SKM-1 treated with dmso at 0.1 percent for 144 hours (cell line): Measurements from ENCODE around the gene FUT8.
"Not testable (repeated sequence)": the region's sequence is repeated elsewhere in the genome, so short reads cannot be mapped to it uniquely, and the experiment has no call there.

ENCODE experiments used
- DNase-seq: peaks from one replicate; lab custom pipeline; 2025; ENCODE audit not compliant: unreplicated experiment; lab: John Stamatoyannopoulos, UW

FUT8 gene

DNA sequence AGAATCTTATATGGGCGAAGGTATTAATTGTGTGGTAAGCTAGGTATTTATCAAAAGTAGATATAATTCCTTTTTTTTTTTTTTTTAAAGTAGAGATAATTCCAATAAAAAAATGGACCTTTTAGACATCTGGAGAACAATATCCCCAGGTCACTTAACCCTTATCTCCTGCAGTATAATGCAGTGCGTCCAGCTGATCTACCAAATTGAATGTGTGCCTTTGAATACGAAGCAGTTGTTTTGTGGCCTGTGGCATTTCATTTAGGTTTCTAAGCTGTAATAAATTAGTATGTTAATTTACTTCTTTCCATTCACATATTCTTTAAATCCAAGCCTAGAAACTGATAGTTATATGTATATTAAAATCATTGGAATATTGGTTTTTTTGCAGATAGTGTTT, 3.1 kb downstream of the FUT8 start:
- DNase-seq: no peak

GRCh38 chr14:65419593-65420252, 7.2 kb downstream of the FUT8 start:
- no peak for DNase-seq

DNA sequence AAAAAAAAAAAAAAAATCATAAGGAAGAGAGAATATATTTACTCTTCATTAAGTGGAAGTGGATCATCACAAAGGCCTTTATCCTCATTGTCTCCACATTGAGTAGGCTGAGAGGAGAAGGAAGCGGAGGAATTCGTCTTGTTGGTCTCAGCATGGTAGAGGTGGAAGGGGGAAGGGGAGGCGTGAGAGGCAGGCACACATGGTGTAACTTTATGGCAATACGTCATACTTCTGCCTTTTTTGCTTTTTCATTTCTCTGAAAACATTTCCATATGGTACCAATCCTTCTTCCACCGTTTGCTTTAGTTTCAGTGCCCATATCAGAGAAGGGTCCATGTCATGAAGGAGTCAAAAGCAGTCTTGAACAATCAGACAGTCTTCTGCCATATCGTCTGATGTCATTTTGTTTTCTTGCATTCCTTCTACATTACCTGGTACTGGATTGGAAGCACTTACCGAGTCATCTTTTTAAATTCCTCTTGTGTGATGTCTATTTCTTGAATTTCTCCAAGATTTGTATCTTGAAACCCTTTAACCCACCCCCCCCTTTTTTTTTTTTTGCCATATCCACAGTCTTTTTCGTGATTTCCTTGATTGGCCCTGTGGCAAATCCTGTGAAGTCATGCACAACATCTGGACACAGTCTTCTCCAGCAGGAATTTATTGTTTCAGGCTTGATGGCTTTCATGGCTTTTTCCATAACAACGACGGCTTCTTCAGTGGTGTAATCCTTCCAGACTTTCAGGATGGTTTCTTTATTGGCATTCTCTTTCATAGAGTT, 8.9 kb downstream of the FUT8 start:
- DNase-seq: no peak

DNA sequence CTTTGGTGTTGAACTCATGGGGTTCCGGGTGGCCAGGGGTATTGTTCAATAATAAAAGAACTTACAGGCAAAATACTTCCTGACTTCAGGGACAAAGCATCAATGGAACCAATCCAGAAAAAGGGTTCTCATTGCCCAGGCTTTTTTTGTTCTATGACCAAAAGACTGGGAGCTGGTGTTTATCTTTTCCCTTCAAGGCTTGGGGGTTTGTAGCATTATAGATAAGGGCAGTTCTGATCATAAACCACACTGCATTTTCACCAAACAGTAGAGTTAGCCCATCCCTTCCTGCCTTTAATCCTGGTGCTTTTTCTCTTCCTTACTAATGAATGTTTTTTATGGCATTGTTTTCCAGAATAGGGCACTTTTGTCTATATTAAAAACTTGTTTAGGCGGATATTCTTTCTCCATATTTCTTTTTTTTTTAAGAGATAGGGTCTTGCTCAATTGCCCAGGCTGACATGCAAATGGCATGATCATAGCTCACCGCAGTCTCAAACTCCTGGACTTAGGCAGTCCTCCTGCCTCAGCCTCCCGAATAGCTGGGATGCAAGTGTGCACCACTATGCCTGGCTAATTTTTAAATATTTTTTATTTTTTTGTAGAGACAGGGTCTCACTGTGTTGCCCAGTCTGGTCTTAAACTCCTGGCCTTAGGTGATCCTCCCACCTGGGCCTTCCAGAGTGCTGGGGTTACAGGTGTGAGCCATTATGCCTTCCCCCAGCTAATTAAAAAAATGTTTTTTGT, 9.7 kb downstream of the FUT8 start:
- no peak for DNase-seq

GRCh38 chr14:65423982-65424381, 11.5 kb downstream of the FUT8 start:
- no peak for DNase-seq

DNA sequence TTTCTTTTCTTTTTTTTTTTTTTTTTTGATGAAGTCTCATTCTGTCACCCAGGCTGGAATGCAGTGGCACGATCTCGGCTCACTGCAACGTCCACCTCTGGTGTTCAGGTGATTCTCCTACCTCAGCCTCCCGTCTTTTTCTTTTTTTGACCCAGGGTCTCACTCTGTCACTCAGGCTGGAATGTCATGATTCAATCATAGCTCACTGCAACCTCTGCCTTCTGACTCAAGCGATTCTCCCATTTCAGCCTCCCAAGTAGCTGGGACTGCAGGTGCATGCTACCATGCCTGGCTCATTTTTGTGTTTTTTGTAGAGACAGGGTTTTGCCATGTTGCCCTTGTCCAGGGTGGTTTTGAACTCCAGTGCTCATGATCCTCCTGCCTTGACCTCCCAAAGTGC, 12.0 kb downstream of the FUT8 start:
- DNase-seq: no peak

- DNase-seq: no peak
These were observed 13.4 kb downstream of the FUT8 start for GRCh38 chr14:65425885-65426284.

GRCh38 chr14:65426902-65427301, 14.4 kb downstream of the FUT8 start:
- DNase-seq: not testable (repeated sequence)

GRCh38 chr14:65428691-65429090, 16.2 kb downstream of the FUT8 start:
- DNase-seq: no peak

- DNase-seq: no peak
These were observed 17.2 kb downstream of the FUT8 start for GRCh38 chr14:65429757-65430156.

- no peak for DNase-seq
These were observed 18.7 kb downstream of the FUT8 start for GRCh38 chr14:65431245-65431644.

DNA sequence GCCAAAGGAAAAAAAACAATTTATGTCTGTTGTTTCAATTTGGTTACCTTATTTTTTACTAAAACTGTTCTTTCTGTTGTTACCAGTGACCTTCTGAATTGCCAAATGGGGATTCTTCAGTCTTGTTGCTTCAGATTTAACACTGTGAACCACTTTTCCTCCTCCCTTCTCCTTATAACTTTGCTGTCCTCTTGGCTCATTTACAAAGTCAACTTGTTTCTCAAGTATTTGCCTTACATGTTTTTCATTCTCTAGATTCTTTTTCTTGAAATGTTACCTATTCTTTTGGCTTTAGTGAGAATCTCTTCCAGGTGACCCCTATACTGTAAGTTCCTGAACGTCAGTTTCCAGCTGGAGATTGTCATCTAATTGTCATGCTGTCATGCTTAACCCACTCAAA, 19.4 kb downstream of the FUT8 start:
- DNase-seq: no peak

- DNase-seq: no peak
These were observed 19.9 kb downstream of the FUT8 start for GRCh38 chr14:65432361-65432948.

DNA sequence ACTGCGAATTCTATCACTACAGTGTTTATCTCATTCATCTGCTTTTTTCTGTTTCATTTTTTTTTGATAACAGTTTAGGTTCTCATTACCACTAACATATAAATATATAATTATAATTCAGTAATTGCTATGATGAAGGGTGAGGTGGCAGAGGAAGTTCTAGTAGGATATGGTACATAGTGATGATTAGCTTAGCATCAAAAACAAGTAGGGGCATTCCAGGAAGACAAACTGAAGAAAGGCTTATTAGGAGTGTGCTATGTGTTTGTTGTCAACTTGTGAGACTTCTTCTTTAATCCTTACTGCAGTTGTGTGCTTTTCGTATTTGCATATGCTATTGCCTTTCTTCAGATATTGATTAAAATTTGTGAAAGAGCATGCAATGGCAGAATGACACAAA, 20.6 kb downstream of the FUT8 start:
- DNase-seq: no peak

DNA sequence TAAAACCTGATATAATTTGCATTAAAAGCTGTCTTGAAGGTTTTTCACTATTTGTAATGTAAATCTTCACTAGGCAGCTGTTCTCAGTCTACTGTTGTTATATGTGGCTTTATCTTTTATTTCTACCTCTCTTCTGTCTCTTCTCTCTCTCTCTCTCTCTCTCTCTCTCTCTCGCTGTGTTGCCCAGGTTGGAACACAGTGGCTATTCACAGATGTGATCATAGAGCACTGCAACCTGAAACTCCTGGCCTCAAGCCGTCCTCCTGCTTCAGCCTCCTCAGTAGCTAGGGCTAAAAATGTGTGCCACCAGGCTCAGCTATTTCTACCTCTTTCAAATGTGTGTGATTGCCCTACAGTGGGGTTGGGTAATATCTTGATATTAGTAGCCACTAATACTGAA, 21.1 kb downstream of the FUT8 start:
- no peak for DNase-seq

GRCh38 chr14:65434216-65434850, 21.8 kb downstream of the FUT8 start:
- DNase-seq: no peak

DNA sequence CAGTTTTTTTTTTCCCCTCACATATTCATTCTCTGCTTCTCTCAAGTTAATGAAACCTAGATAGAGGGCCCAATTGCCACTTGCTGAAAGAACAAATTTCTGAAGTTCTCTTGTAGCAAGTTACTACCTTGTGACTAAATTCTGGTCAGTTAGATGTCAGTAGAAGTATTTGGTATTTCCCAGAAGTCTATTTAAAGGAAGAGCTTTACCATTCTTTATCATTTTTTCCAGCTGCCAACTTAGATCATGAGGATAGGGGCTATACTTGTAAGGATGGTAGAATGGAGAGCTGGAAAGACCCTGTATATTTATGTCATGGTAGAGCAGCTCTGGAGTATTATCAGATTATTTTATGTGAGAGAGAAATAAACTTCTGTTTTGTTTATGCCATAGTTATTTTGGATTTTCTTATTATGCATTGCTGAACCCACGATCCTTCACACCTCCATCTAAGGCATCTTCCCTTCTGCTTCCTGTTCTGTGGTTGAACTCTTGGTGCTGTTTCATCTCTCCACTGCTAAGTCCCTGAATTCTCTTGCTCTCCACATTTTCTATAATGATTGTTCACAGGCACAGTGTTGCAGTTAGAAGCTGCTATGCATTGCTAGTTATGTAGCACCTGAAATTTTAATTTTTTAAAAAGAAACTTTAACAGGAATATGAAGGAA, 25.9 kb downstream of the FUT8 start:
- DNase-seq: no peak

DNA sequence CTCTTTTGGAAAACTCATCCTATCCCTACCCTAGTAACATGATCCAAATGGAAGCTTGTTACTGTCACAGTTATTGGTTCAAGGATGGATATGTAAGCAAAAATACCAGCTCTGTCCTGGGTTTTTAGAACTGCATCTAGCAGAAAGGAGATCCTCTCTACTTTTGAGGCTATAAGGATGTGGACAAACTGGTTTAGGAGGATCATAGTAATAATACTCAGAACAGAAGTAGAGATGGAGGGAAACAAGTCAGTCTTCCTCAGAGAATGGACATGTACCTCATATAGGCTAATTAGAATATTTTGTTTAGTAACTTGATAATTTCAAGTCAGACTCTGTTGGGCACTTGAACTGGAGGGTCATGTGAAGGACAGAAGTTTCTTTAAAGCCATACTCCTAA, 26.6 kb downstream of the FUT8 start:
- no peak for DNase-seq

GRCh38 chr14:65440230-65440629, 27.7 kb downstream of the FUT8 start:
- no peak for DNase-seq

DNA sequence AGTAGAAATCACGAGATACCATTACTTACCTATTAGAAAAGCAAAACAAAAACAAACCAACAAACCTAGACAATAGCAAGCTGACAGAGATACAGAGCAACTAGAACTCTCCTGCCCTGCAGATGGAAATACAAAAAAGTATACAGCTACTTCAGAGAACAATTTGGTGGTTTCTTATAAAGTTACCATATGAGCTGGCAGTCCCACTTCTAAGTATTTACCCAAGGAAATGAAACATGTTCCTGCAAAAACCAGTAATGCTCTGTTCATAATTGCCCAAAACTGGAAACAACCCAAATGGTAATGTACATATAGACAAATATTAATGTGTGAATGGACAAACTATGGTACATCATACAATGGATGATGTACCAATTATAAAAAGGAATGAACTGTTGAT, 31.7 kb downstream of the FUT8 start:
- DNase-seq: no peak

DNA sequence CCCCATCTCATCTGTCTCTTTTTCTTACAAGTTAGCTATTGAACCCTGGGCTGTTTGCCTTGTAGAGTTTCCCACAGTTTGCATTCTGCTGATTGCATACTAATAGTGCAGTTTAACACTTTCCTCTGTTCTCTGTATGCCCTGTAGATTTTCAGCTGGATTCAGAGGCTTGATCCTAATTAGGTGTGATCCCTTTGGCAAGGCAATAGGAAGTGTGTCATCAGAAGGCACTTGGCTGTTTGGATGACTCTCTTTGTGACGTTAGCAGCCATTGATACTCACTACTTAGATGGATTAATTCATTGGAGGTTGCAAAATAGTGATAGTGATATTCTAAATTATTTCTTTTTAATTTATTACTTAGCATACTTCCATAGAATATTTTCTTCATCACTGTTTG, 33.6 kb downstream of the FUT8 start:
- no peak for DNase-seq
